GM23248 (cell line): ENCODE results near the gene CDC27. TPM values are rescaled to one million over a fixed set of nuclear protein-coding genes. Genes with fewer than 3 reads are reported as not detected.
"Not testable (repeated sequence)": the region's sequence is repeated elsewhere in the genome, so short reads cannot be mapped to it uniquely, and the experiment has no call there.

Experiments used
- DNase-seq: peaks from one replicate; pipeline ENCODE4 v3.0.0-alpha.2; 2015
- H2AFZ ChIP-seq: fragments of 200-600 bp; sonication (generic); 2 replicates; pipeline ENCODE4 v1.6.1; 2016; ENCODE audit warnings: antibody characterized with exemption
- H3F3A ChIP-seq: fragments of 200-600 bp; sonication (generic); 2 replicates; pipeline ENCODE4 v1.6.1; 2016; ENCODE audit warnings: mild to moderate bottlenecking, antibody characterized with exemption, mixed run types; ENCODE audit not compliant: insufficient read depth
- H3K27ac ChIP-seq: fragments of 200-600 bp; sonication (generic); 2 replicates; pipeline ENCODE4 v1.5.1; 2016; ENCODE audit warnings: mild to moderate bottlenecking
- H3K27me3 ChIP-seq: fragments of 200-600 bp; sonication (generic); replicated peaks from 2 replicates; pipeline ENCODE4 v1.6.1; 2016; ENCODE audit warnings: mild to moderate bottlenecking; ENCODE audit not compliant: insufficient read depth
- H3K36me3 ChIP-seq: fragments of 200-600 bp; sonication (generic); 2 replicates; pipeline ENCODE4 v1.6.1; 2016; ENCODE audit warnings: low read depth, mild to moderate bottlenecking
- H3K4me1 ChIP-seq: fragments of 200-600 bp; sonication (generic); 2 replicates; pipeline ENCODE4 v1.6.1; 2016; ENCODE audit warnings: mild to moderate bottlenecking; ENCODE audit not compliant: insufficient read depth
- H3K4me2 ChIP-seq: fragments of 200-600 bp; sonication (generic); one replicate; pipeline ENCODE4 v1.6.1; 2016; ENCODE audit warnings: mild to moderate bottlenecking; ENCODE audit not compliant: unreplicated experiment
- H3K4me3 ChIP-seq: fragments of 200-600 bp; sonication (generic); 2 replicates; pipeline ENCODE4 v1.5.1; 2016; ENCODE audit warnings: mild to moderate bottlenecking
- H3K79me2 ChIP-seq: fragments of 200-600 bp; sonication (generic); 2 replicates; pipeline ENCODE4 v1.6.1; 2016; ENCODE audit warnings: mild to moderate bottlenecking; ENCODE audit not compliant: insufficient read depth
- H3K9ac ChIP-seq: fragments of 200-600 bp; sonication (generic); 2 replicates; pipeline ENCODE4 v1.6.1; 2016; ENCODE audit warnings: mild to moderate bottlenecking
- H3K9me2 ChIP-seq: fragments of 200-600 bp; sonication (generic); 2 replicates; pipeline ENCODE4 v1.6.1; 2016; ENCODE audit warnings: mixed run types, mild to moderate bottlenecking, moderate library complexity; ENCODE audit not compliant: insufficient read depth
- H3K9me3 ChIP-seq: fragments of 200-600 bp; sonication (generic); one replicate; pipeline ENCODE4 v1.6.1; 2017; ENCODE audit warnings: low read depth
- H4K20me1 ChIP-seq: fragments of 200-600 bp; sonication (generic); 2 replicates; pipeline ENCODE4 v1.6.0; 2016; ENCODE audit not compliant: insufficient read depth
- EZH2 ChIP-seq: fragments of 200-600 bp; sonication (generic); IDR thresholded peaks from 2 replicates; pipeline ENCODE4 v1.6.1; 2018; ENCODE audit warnings: antibody characterized with exemption, mild to moderate bottlenecking; ENCODE audit not compliant: insufficient read depth, poor library complexity, severe bottlenecking
- EZH2phosphoT487 ChIP-seq: fragments of 200-600 bp; sonication (generic); IDR thresholded peaks from 2 replicates; pipeline ENCODE4 v1.6.1; 2018; ENCODE audit warnings: antibody characterized with exemption, moderate library complexity, mild to moderate bottlenecking, low read depth; ENCODE audit not compliant: insufficient read depth
- WGBS, 2 experiments: methylation state at CpG; one replicate each; pipeline ENCODE4 v1.1.6; 2015 to 2017; ENCODE audit warnings: low lambda C conversion rate in 2 of 2, low coverage in 1 of 2; ENCODE audit errors: missing lambda C conversion rate in 2 of 2; 5-methylcytosine and 5-hydroxymethylcytosine counted together
- in situ Hi-C: fragments of 300-500 bp; cut with MboI; formaldehyde crosslinking; loops from 2 replicates; pipeline ENCODE4 v1.15.0; 2020
- polyA plus RNA-seq: library from polyadenylated mRNA; unstranded; fragments of >200 nt; fragmentation: Nextera tagmentation; extraction: Ambion mirVana; gene quantifications from 2 replicates; pipeline ENCODE4 v1.2.1, GENCODE V29; 2016
- total RNA-seq: library from RNA; depleted of rRNA; stranded (reverse); fragments of >200 nt; shearing (Covaris generic); gene quantifications from 2 replicates; pipeline ENCODE4 v1.2.3, GENCODE V29; 2014

CDC27 gene
- total and polyA plus RNA-seq, 2 experiments from 2014 or later: 91.5 to 106 TPM

GRCh38 chr17:47180337-47180736, 8.8 kb downstream of the CDC27 start:
- no peak overlapping the region for H2AFZ ChIP-seq
- no peak overlapping the region for H3K4me3 ChIP-seq
- 94 to 100% methylated on average over 1 of the region's 1 CpG for WGBS, 2 experiments
- H3K9me2 ChIP-seq: no peaks in the 10 kb centered on the region
- H3K9ac ChIP-seq: no peak overlapping the region
- in situ Hi-C loops: no loop called here
- no peaks in the 10 kb centered on the region for H3K27me3 ChIP-seq
- peaks cover 27% of the 10 kb centered on the region for H3K4me1 ChIP-seq
- H3K36me3 ChIP-seq: peaks cover 37% of the 10 kb centered on the region
- peaks cover 40% of the 10 kb centered on the region; the same call in 1 of the 2 replicates for H4K20me1 ChIP-seq
- TF ChIP-seq EZH2 (no peak), EZH2phosphoT487 (no peak)
- H3F3A ChIP-seq: no peaks in the 10 kb centered on the region; the same call in 1 of the 2 replicates
- H3K9me3 ChIP-seq: no peaks in the 10 kb centered on the region
- no peak for DNase-seq
- H3K79me2 ChIP-seq: peaks cover 100% of the 10 kb centered on the region
- H3K4me2 ChIP-seq: no peak overlapping the region
- no peak overlapping the region for H3K27ac ChIP-seq

GRCh38 chr17:47179141-47179540, 10.0 kb downstream of the CDC27 start:
- H3K4me3 ChIP-seq: no peak overlapping the region
- H3F3A ChIP-seq: no peaks in the 10 kb centered on the region; the same call in 1 of the 2 replicates
- DNase-seq: no peak
- no peak overlapping the region for H3K27ac ChIP-seq
- H3K4me1 ChIP-seq: peaks cover 15% of the 10 kb centered on the region
- H3K79me2 ChIP-seq: peaks cover 100% of the 10 kb centered on the region
- TF ChIP-seq EZH2phosphoT487 (no peak), EZH2 (no peak)
- H3K9me3 ChIP-seq: no peaks in the 10 kb centered on the region
- peaks cover 40% of the 10 kb centered on the region for H3K36me3 ChIP-seq
- peaks cover 37% of the 10 kb centered on the region; the same call in 1 of the 2 replicates for H4K20me1 ChIP-seq
- H3K4me2 ChIP-seq: no peak overlapping the region
- H3K9me2 ChIP-seq: no peaks in the 10 kb centered on the region
- no peak overlapping the region for H3K9ac ChIP-seq
- 97% methylated on average over 3 of the region's 3 CpGs for WGBS, 2 experiments
- no peaks in the 10 kb centered on the region for H3K27me3 ChIP-seq
- in situ Hi-C loops: no loop called here
- H2AFZ ChIP-seq: no peak overlapping the region

GRCh38 chr17:47177261-47177660, 11.8 kb downstream of the CDC27 start:
- Histone ChIP-seq H3K9ac (no peak overlapping the region), H3K4me2 (no peak overlapping the region), H3K9me2 (no peaks in the 10 kb centered on the region), H3K9me3 (no peaks in the 10 kb centered on the region), H3K36me3 (peaks cover 44% of the 10 kb centered on the region), H3F3A (peaks cover 6% of the 10 kb centered on the region), H3K27me3 (no peaks in the 10 kb centered on the region), H3K27ac (no peak overlapping the region), H3K4me3 (no peak overlapping the region), H2AFZ (no peak overlapping the region), H3K4me1 (peaks cover 10% of the 10 kb centered on the region; the same call in 1 of the 2 replicates), H4K20me1 (peaks cover 21% of the 10 kb centered on the region; the same call in 1 of the 2 replicates), H3K79me2 (peaks cover 100% of the 10 kb centered on the region)
- WGBS, 2 experiments: 92 to 96% methylated on average over 7 of the region's 7 CpGs
- in situ Hi-C loops: no loop called here
- DNase-seq: no peak
- no peak for TF ChIP-seq EZH2
- TF ChIP-seq EZH2phosphoT487: no peak

- Histone ChIP-seq H3K4me1 (0 out of 2 replicates have a peak, but pooled peaks cover 5% of the 10 kb centered on the region), H3K79me2 (peaks cover 100% of the 10 kb centered on the region), H3K9me2 (no peaks in the 10 kb centered on the region), H3K4me2 (no peak overlapping the region), H3K36me3 (peaks cover 44% of the 10 kb centered on the region), H3F3A (peaks cover 6% of the 10 kb centered on the region; the same call in 1 of the 2 replicates), H4K20me1 (peaks cover 21% of the 10 kb centered on the region; the same call in 1 of the 2 replicates), H3K4me3 (no peak overlapping the region), H3K27ac (no peak overlapping the region), H3K27me3 (no peaks in the 10 kb centered on the region), H2AFZ (no peak overlapping the region), H3K9ac (no peak overlapping the region), H3K9me3 (no peaks in the 10 kb centered on the region)
- no peak for DNase-seq
- TF ChIP-seq EZH2phosphoT487 (no peak), EZH2 (no peak)
- WGBS, 2 experiments: 99 to 100% methylated on average over 2 of the region's 2 CpGs
- in situ Hi-C loops: no loop called here
Measured at GRCh38 chr17:47176389-47176826, 12.7 kb downstream of the CDC27 start.

GRCh38 chr17:47174823-47175222, 14.3 kb downstream of the CDC27 start:
- in situ Hi-C loops: not testable (repeated sequence)
- H3K36me3 ChIP-seq: peaks cover 44% of the 10 kb centered on the region

More at GRCh38 chr17:47174823-47175222, 14.3 kb downstream of the CDC27 start:
- H3K4me3 ChIP-seq, H3F3A ChIP-seq, DNase-seq, H3K27ac ChIP-seq, H3K4me1 ChIP-seq, H3K27me3 ChIP-seq, H3K9me3 ChIP-seq, H3K9ac ChIP-seq, H3K9me2 ChIP-seq, H2AFZ ChIP-seq, H3K4me2 ChIP-seq: not testable (repeated sequence)
- WGBS, 2 experiments: 86 to 89% methylated on average over 8 of the region's 8 CpGs
- H4K20me1 ChIP-seq: peaks cover 17% of the 10 kb centered on the region; the same call in 1 of the 2 replicates
- peaks cover 100% of the 10 kb centered on the region for H3K79me2 ChIP-seq
